Ishikawa (cell line): Measurements from ENCODE around the gene MYO7B.

Source experiments
- FOXM1 ChIP-seq: IDR thresholded peaks from 2 replicates; pipeline ENCODE4 v1.6.1; 2012; ENCODE audit warnings: low read depth, borderline replicate concordance
- TEAD4 ChIP-seq: IDR thresholded peaks from 2 replicates; pipeline ENCODE4 v1.6.1; 2012
- TF ChIP-seq, protein P1 (sequence below): IDR thresholded peaks from 2 replicates; pipeline ENCODE4 v1.6.1; 2012
- TF ChIP-seq, protein P2 (sequence below): IDR thresholded peaks from 2 replicates; pipeline ENCODE4 v1.6.1; 2012

DNA sequence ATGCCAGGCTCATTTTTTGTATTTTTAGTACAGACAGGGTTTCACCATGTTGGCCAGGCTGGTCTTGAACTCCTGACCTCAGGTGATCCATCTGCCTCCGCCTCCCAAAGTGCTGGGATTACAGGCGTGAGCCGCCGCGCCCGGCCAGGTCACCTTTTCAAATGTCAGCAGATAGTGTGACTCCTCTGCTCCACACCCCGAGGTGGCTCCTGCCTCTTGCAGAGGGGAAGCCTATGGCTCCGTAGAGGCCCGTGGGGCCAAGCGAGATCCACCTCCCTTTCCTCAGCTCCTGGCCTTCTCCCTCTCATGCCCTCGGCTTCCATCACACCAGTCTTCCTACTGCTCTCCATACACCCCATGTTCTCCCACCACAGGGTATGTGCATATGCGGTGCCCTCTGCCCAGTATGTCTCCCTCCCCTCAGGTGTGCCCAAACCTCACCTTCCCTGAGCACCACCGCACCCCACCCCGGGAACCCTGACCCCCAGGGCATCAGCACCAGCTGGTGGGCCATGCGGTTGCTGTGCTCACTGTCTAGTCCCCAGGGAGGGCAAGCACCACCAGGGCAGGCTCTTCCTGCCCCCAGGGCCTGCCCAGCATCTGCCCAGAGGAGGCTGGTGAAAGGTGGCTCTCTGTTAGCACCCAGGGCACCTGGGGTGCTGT is 121.2 kb downstream of the MYO7B start:
- TF ChIP-seq, protein P1, sequence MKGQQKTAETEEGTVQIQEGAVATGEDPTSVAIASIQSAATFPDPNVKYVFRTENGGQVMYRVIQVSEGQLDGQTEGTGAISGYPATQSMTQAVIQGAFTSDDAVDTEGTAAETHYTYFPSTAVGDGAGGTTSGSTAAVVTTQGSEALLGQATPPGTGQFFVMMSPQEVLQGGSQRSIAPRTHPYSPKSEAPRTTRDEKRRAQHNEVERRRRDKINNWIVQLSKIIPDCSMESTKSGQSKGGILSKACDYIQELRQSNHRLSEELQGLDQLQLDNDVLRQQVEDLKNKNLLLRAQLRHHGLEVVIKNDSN: no peak
- TF ChIP-seq, protein P2, sequence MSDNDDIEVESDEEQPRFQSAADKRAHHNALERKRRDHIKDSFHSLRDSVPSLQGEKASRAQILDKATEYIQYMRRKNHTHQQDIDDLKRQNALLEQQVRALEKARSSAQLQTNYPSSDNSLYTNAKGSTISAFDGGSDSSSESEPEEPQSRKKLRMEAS: no peak
- TF ChIP-seq TEAD4: no peak
- no peak for TF ChIP-seq FOXM1
